A673 (cell line): ENCODE results near the gene SLC5A2.

Experiments
- EZH2 ChIP-seq: fragments of 200-600 bp; sonication (generic); IDR thresholded peaks from 2 replicates; pipeline ENCODE4 v1.6.1; 2017; ENCODE audit warnings: borderline replicate concordance, low read depth, mild to moderate bottlenecking, mixed read lengths, antibody characterized with exemption, low read length; ENCODE audit not compliant: poor library complexity, severe bottlenecking
- TF ChIP-seq, protein P1 (sequence below): fragments of 300-800, 200-600 bp; sonication (generic); conservative IDR thresholded peaks from 2 replicates; pipeline ENCODE4 v1.5.1; 2017; ENCODE audit warnings: low read depth, mild to moderate bottlenecking, antibody characterized with exemption, low read length, moderate library complexity, mixed read lengths

DNA sequence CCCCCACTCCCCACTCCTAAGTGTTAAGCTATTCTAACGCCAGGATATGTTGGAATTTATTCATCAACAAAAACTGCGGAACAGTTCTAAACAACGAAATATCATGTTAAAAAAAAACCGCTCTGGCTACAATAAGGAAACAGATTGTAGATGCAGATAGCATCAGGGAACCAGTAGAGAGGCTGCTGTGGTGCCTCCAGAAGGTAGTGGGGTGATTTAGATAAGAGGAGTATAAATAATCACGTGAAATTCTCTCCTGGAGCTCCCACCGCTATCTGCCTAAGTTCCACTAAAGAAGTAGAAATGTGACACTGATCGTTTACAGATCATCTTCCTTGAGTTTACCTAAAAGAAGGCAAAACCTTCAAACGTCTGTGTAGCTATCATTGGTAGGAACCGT lies 52.8 kb downstream of the SLC5A2 start:
- TF ChIP-seq, protein P1, sequence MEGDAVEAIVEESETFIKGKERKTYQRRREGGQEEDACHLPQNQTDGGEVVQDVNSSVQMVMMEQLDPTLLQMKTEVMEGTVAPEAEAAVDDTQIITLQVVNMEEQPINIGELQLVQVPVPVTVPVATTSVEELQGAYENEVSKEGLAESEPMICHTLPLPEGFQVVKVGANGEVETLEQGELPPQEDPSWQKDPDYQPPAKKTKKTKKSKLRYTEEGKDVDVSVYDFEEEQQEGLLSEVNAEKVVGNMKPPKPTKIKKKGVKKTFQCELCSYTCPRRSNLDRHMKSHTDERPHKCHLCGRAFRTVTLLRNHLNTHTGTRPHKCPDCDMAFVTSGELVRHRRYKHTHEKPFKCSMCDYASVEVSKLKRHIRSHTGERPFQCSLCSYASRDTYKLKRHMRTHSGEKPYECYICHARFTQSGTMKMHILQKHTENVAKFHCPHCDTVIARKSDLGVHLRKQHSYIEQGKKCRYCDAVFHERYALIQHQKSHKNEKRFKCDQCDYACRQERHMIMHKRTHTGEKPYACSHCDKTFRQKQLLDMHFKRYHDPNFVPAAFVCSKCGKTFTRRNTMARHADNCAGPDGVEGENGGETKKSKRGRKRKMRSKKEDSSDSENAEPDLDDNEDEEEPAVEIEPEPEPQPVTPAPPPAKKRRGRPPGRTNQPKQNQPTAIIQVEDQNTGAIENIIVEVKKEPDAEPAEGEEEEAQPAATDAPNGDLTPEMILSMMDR, result no peak
- no peak for TF ChIP-seq EZH2
